Measurements from ENCODE around the gene MTUS2. TPM values are rescaled to one million over a fixed set of nuclear protein-coding genes. Genes with fewer than 3 reads are reported as not detected.

MTUS2 gene
- total and polyA plus RNA-seq, 2 of the 8 experiments (the other 6 are each of a cell fraction or from before 2014, with no cell fraction given), result 0.18 to 0.80 TPM

DNA sequence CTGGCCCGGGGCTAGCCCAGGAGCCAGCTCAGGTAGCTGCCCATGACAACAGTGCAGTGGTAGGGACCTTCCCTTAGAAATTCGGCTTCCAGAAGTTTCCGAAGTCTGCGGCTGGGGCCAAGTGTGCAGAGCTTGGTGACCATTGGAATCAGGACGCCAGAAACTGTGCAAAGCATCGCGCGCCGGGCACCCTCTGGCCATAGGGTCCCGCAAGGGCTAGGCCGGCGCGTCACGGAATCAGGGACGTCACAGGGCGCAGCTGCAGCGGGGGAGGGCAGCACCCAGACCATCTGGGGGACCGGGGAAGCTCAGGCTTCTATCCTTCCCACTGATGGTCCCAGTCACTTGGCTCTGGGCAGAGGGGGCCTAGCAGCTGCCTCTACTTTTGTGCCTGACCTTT is 219.1 kb downstream of the MTUS2 start:
- no peak overlapping the region for H3K27ac ChIP-seq (ENCODE audit: low read depth, low read length)
- no peak overlapping the region for H3K4ac ChIP-seq (replicated peaks; ENCODE audit: insufficient read length, low read depth, low read length)
- ChIA-PET POLR2A (ENCODE audit: partially characterized antibody) (interaction anchor here (0.6 kb wide), 1 partner anchor 55 kb away, joined by 3 read pairs; no protein-coding TSS in a partner anchor), CTCF (ENCODE audit: partially characterized antibody) (no interaction called here)
- H4K91ac ChIP-seq (replicated peaks; ENCODE audit: insufficient read length, low read length), result no peak overlapping the region
- peak overlapping the region; percentile 51; the same call in 1 of the 2 replicates for H4K8ac ChIP-seq (ENCODE audit: extremely low read depth, insufficient read depth, low read length)
- H3K36me3 ChIP-seq (ENCODE audit: control insufficient read depth in 2 of 4, insufficient read depth in 4 of 4, low read length in 3 of 4), result no peaks in the 10 kb centered on the region
- no peak overlapping the region for H2BK120ac ChIP-seq (replicated peaks; ENCODE audit: low read depth, low read length)
- H3K4me2 ChIP-seq (ENCODE audit: insufficient read depth in 1 of 2, low read depth in 2 of 2, low read length in 2 of 2), result no peak overlapping the region
- H3K18ac ChIP-seq (ENCODE audit: extremely low read depth, low read length), result no peak overlapping the region
- no peak overlapping the region for H2BK5ac ChIP-seq (ENCODE audit: low read depth, low read length)
- H2AFZ ChIP-seq (ENCODE audit: low read length), result no peak overlapping the region
- H2BK12ac ChIP-seq (ENCODE audit: low read depth, low read length), result no peak overlapping the region
- H3K23ac ChIP-seq (ENCODE audit: insufficient read length), result no peak overlapping the region
- H3K79me2 ChIP-seq (ENCODE audit: control insufficient read depth in 1 of 2, insufficient read depth in 2 of 2, low read length in 2 of 2), result no peaks in the 10 kb centered on the region
- WGBS, 2 experiments (ENCODE audit: extremely low coverage in 1 of 2, insufficient coverage in 1 of 2, insufficient read length in 1 of 2, insufficient replicate concordance in 2 of 2, low coverage in 1 of 2, low lambda C conversion rate in 2 of 2, missing lambda C conversion rate in 1 of 2), result 93% methylated on average over 15 of the region's 18 CpGs; no CpG with 5 or more reads in 1 of the 2 experiments
- no peak overlapping the region for H3K9ac ChIP-seq (replicated peaks in 1 of 4; ENCODE audit: extremely low read depth in 1 of 4, low read depth in 3 of 4, low read length in 3 of 4)
- H3K4me3 ChIP-seq (ENCODE audit: extremely low read depth in 1 of 4, insufficient read depth in 2 of 4, low read depth in 3 of 4, low read length in 4 of 4), result no peak overlapping the region
- FAIRE-seq, result no peak
- no peak overlapping the region for H2BK20ac ChIP-seq (ENCODE audit: low read length)
- no peak overlapping the region for H2BK15ac ChIP-seq (ENCODE audit: low read length)
- H3K56ac ChIP-seq (replicated peaks; ENCODE audit: insufficient read length, low read depth, low read length), result no peak overlapping the region
- H4K5ac ChIP-seq (ENCODE audit: insufficient read length, low read depth, low read length), result no peak overlapping the region
- no peaks in the 10 kb centered on the region for H3K79me1 ChIP-seq (ENCODE audit: low read depth, low read length)
- no peaks in the 10 kb centered on the region for H3K23me2 ChIP-seq (ENCODE audit: low read depth, low read length)
- no peak for DNase-seq (ENCODE audit: low read depth in 1 of 2, low spot score in 2 of 2)
- H3K14ac ChIP-seq (ENCODE audit: insufficient read length), result no peak overlapping the region
- H3K4me1 ChIP-seq (replicated peaks in 1 of 4; ENCODE audit: control insufficient read depth in 3 of 4, insufficient read depth in 4 of 4, low read length in 3 of 4), result no peaks in the 10 kb centered on the region
- peaks cover 1 to 2% of the 10 kb centered on the region in 2 experiments; a peak in 2 of 4 replicates for H3K9me3 ChIP-seq (ENCODE audit: insufficient read depth in 2 of 2, low read depth in 1 of 2, low read length in 1 of 2)
- H2AK5ac ChIP-seq (ENCODE audit: low read depth, low read length), result no peak overlapping the region
- no peaks in the 10 kb centered on the region for H3K27me3 ChIP-seq (replicated peaks in 1 of 4; ENCODE audit: control insufficient read depth in 3 of 4, extremely low read depth in 1 of 4, insufficient read depth in 3 of 4, low read length in 3 of 4)
- H4K20me1 ChIP-seq (replicated peaks in 1 of 2; ENCODE audit: control insufficient read depth in 1 of 2, insufficient read depth in 2 of 2, low read length in 2 of 2), result no peaks in the 10 kb centered on the region
- TF ChIP-seq POU5F1 (IDR thresholded peaks at IDR 0.05; ENCODE audit: low read depth, low read length) (no peak), ZNF274 (IDR thresholded peaks at IDR 0.05; ENCODE audit: borderline replicate concordance, extremely low read depth, low read length) (no peak), CEBPB (IDR thresholded peaks at IDR 0.05; ENCODE audit: low read depth, low read length) (no peak), SAP30 (IDR thresholded peaks at IDR 0.05; ENCODE audit: insufficient read depth, insufficient replicate concordance, low read length) (no peak), POLR2A (IDR thresholded peaks at IDR 0.05; ENCODE audit: control extremely low read depth in 1 of 2, low read depth in 2 of 2, low read length in 2 of 2) (no peak), CHD1 (IDR thresholded peaks at IDR 0.05; ENCODE audit: low read depth, low read length) (no peak)
- TF ChIP-seq, protein P1, sequence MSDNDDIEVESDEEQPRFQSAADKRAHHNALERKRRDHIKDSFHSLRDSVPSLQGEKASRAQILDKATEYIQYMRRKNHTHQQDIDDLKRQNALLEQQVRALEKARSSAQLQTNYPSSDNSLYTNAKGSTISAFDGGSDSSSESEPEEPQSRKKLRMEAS (IDR thresholded peaks at IDR 0.05), result no peak
- TF ChIP-seq, protein P2, sequence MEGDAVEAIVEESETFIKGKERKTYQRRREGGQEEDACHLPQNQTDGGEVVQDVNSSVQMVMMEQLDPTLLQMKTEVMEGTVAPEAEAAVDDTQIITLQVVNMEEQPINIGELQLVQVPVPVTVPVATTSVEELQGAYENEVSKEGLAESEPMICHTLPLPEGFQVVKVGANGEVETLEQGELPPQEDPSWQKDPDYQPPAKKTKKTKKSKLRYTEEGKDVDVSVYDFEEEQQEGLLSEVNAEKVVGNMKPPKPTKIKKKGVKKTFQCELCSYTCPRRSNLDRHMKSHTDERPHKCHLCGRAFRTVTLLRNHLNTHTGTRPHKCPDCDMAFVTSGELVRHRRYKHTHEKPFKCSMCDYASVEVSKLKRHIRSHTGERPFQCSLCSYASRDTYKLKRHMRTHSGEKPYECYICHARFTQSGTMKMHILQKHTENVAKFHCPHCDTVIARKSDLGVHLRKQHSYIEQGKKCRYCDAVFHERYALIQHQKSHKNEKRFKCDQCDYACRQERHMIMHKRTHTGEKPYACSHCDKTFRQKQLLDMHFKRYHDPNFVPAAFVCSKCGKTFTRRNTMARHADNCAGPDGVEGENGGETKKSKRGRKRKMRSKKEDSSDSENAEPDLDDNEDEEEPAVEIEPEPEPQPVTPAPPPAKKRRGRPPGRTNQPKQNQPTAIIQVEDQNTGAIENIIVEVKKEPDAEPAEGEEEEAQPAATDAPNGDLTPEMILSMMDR (IDR thresholded peaks at IDR 0.05; ENCODE audit: control extremely low read depth in 1 of 3, insufficient read depth in 1 of 3, low read depth in 1 of 3, low read length in 3 of 3), result no peak
